GM18951 (cell line): Measurements from ENCODE around the gene KIDINS220.
"Not testable (repeated sequence)": the region's sequence is repeated elsewhere in the genome, so short reads cannot be mapped to it uniquely, and the experiment has no call there.

Source experiments
- POLR2A ChIP-seq: IDR thresholded peaks from 4 replicates; pipeline ENCODE4 v1.6.1; 2011; ENCODE audit warnings: mild to moderate bottlenecking; ENCODE audit not compliant: insufficient read length, insufficient read depth; ENCODE audit errors: extremely low read depth
- in situ Hi-C: fragments of 300-500 bp; cut with MboI; formaldehyde crosslinking; loops from one replicate; pipeline ENCODE4 v1.12.0; 2022; ENCODE audit warnings: low sequenced_read_pairs, mixed read lengths, inconsistent platforms; ENCODE audit not compliant: unreplicated experiment

The KIDINS220 gene

DNA sequence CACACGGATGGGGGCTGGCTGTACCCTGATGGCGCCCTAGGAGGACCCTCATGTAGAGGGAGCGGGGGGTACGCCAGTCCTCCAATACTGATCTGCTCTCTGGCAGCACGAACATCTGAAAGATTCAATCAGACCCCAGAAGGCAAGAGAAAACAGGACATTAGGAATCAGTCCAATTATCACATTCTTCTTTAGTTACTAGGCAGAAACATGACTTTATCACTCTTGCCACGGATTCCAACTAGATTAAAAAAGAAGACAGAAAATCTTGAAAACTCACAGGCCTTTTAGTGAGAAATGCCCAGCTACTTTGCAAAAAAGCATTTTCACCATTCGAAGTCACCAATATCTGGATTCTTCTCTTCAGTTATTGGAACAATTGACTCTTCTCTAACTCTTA lies 87.2 kb downstream of the KIDINS220 start:
- TF ChIP-seq POLR2A, result no peak
- in situ Hi-C loops, result no loop called here

GRCh38 chr2:8743261-8743660 lies 94.2 kb downstream of the KIDINS220 start:
- no peak for TF ChIP-seq POLR2A
- in situ Hi-C loops, result no loop called here

- TF ChIP-seq POLR2A, result no peak
- in situ Hi-C loops, result no loop called here
Observed at GRCh38 chr2:8740136-8740535, 97.3 kb downstream of the KIDINS220 start.

GRCh38 chr2:8737571-8738175 lies 99.7 kb downstream of the KIDINS220 start:
- no peak for TF ChIP-seq POLR2A
- in situ Hi-C loops, result no loop called here

DNA sequence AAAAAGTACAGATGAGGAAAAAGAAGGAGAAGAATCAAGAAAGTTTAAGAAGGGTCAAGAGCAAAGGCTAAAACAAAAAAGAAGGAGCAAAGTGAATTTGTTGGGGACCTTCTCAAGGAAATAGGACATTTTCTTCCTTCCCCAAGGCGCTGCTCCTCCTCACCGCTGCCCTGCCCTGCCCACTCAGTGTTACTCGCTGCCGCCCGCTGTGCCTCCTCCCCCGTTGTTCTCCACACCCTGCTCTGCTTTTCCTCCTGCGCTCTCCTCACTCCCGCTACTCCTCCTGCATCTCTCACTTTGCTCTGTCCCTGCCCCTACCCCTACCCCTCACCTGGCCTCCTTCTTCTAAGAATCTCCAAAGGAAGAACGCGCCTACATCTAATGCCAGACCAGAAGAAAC lies 104.8 kb downstream of the KIDINS220 start:
- in situ Hi-C loops, result no loop called here
- TF ChIP-seq POLR2A, result no peak

GRCh38 chr2:8729939-8730338 lies 107.5 kb downstream of the KIDINS220 start:
- TF ChIP-seq POLR2A, result no peak
- in situ Hi-C loops, result no loop called here

DNA sequence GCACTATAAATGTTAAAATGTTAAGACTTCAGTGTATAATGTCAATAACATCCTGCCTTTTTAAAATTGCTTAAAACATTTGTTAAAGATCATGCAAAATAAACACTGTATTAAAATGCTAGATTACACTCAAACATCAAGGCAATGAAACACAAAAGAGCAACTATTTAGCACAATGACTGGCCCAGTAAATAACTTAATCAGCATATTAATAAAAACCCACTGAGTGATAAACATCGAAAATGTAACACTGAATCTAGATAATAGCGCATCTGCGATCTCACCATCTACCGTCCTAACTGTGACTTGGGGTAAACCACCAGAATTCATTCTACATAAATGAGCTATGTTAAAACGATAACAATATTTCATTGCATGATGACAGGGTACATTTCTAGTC lies 108.3 kb downstream of the KIDINS220 start:
- in situ Hi-C loops, result not testable (repeated sequence)

GRCh38 chr2:8728305-8729015 lies 109.0 kb downstream of the KIDINS220 start:
- in situ Hi-C loops, result no loop called here
- no peak for TF ChIP-seq POLR2A

DNA sequence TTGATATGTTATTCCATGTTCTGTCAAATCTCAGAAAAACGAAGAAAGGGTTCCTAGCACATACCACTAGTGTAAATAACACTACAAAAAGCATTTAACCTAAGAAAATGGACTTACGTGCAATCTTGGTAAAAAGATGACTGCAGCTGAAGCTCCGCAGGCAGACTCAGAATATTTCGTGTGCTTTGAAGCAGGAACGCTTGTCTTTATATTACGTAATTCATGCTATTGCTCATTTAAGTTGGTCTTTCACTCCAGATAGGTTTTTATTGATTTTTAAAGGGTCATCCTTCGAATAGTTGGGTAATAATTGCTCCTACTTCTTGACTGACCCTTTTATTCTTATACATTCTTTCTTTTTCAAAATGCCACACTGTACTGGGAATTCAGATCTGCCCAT lies 111.6 kb downstream of the KIDINS220 start:
- no peak for TF ChIP-seq POLR2A
- in situ Hi-C loops, result no loop called here

DNA sequence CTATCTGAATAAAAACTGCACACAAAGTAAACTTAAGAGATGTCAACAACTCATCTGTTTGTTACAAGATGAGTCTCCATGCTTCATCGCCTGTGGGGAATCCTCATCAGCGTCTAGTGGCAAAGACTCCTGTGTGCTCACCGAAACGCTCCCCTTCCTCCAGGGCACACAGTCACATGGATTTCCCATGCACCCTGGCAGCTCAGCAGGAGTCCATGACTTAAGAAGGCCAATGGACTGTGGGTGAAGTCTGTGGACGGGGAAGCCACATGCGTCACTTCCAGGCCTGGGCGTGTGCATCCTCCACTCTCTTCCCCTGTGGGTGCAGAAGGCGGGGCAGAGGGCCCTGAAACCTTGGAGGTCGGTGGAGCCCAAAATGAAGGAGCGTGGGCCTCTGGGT lies 114.4 kb downstream of the KIDINS220 start:
- TF ChIP-seq POLR2A, result no peak
- in situ Hi-C loops, result no loop called here

DNA sequence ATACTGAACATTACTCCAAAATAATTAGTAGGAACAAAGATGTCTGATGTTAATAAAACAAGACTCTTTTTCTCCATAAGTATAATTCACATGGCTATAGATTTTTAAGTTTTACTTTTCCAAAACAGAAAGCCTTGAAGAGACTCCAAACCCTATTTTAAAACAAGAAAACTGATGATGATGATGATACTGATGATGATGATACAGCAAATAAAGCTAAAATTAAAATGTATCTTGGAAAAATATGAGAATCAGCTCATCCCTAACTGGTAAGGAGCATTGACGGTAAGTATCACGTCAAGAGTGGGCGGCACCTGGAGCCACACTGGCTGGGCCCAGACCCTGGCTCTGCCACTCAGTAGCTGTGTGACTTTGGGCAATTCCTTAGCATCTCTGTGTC lies 116.0 kb downstream of the KIDINS220 start:
- in situ Hi-C loops, result no loop called here
- TF ChIP-seq POLR2A, result no peak

DNA sequence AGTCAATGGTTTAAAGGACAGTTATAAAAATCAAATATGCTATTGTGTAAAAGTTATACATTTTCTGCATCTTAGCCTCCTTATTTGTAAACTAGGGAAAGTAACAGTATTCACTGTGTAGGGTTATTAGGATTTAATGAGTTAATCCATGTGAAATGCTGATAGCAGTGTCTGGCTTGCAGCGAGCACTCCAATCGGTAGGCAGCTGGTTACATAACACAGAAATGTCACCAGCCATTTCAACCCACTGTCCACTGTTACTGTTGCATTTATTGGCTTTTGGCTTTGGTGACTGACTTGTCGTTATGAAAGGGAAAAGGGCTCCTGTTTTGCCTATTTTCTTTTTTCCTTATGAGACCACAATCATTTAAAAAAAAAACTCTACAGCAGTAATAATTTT lies 116.7 kb downstream of the KIDINS220 start:
- in situ Hi-C loops, result no loop called here
- TF ChIP-seq POLR2A, result no peak

GRCh38 chr2:8719528-8719927 lies 117.9 kb downstream of the KIDINS220 start:
- TF ChIP-seq POLR2A, result no peak
- in situ Hi-C loops, result no loop called here

- TF ChIP-seq POLR2A, result no peak
- in situ Hi-C loops, result no loop called here
Observed at GRCh38 chr2:8714971-8715370, 122.4 kb downstream of the KIDINS220 start.
